ENCODE results near the gene LSM14A. TPM values are rescaled to one million over a fixed set of nuclear protein-coding genes. Genes with fewer than 3 reads are reported as not detected.

Gene LSM14A
- total and polyA plus RNA-seq, 4 donors: 12.6 to 133 (median 48.0) TPM

DNA sequence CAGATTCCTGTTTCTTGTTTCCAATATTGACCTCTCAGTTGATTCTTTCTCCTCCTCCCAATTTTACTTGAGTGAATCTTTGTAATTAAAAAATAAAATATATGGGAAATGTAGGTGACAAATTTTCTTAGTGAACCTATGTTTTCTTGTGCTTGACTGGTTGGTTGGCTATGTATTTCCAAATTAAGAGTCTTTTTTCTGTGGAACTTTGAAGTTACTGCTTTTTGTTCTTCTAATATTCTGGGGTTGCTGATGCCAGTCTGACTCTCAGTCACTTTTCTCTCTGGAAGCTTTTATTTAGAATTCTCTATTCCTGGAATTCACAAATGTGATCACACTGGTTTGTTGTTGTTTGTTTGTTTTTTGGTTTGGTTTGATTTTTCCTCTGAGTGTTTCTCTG, 9.8 kb downstream of the LSM14A start:
- H3K9me3 ChIP-seq (ENCODE audit: control insufficient read depth in 4 of 4, low read length in 3 of 4): no peaks in the 10 kb centered on the region
- no peak overlapping the region for H3K27ac ChIP-seq (ENCODE audit: low read depth in 1 of 2, low read length in 2 of 2)
- H3K27me3 ChIP-seq (ENCODE audit: control insufficient read depth in 4 of 4, insufficient read depth in 4 of 4, low read length in 3 of 4): no peaks in the 10 kb centered on the region
- no peak for DNase-seq (ENCODE audit: low spot score)
- peaks cover 0 to 2% (median under 1%) of the 10 kb centered on the region in 4 donors for H3K36me3 ChIP-seq (ENCODE audit: control insufficient read depth in 4 of 4, insufficient read depth in 3 of 4, low read depth in 1 of 4, low read length in 3 of 4)
- peaks cover 12 to 37% (median 27%) of the 10 kb centered on the region in 4 donors for H3K4me1 ChIP-seq (ENCODE audit: control insufficient read depth in 4 of 4, insufficient read depth in 4 of 4, low read length in 3 of 4)
- TF ChIP-seq, protein P1, sequence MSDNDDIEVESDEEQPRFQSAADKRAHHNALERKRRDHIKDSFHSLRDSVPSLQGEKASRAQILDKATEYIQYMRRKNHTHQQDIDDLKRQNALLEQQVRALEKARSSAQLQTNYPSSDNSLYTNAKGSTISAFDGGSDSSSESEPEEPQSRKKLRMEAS (IDR thresholded peaks at IDR 0.05): no peak
- TF ChIP-seq TAF1 (conservative IDR thresholded peaks at IDR 0.05) (no peak), HNF4A (conservative IDR thresholded peaks at IDR 0.05) (no peak), YY1 (IDR thresholded peaks at IDR 0.05) (no peak), REST (IDR thresholded peaks at IDR 0.05) (no peak), RXRA (IDR thresholded peaks at IDR 0.05) (no peak), NR2F2 (IDR thresholded peaks at IDR 0.05) (no peak), HNF4G (IDR thresholded peaks at IDR 0.05) (no peak), FOXA2 (IDR thresholded peaks at IDR 0.05) (no peak), EGR1 (IDR thresholded peaks at IDR 0.05; ENCODE audit: low read depth in 2 of 2) (no peak), RAD21 (IDR thresholded peaks at IDR 0.05) (no peak), FOXA1 (IDR thresholded peaks at IDR 0.05) (no peak), JUND (IDR thresholded peaks at IDR 0.05) (no peak), GABPA (IDR thresholded peaks at IDR 0.05 in 1 of 2, conservative IDR thresholded peaks at IDR 0.05 in 1 of 2) (no peak), CTCF (IDR thresholded peaks at IDR 0.05; ENCODE audit: low read depth, low read length, missing input control) (no peak), SP1 (IDR thresholded peaks at IDR 0.05) (no peak)
- TF ChIP-seq, protein P2, sequence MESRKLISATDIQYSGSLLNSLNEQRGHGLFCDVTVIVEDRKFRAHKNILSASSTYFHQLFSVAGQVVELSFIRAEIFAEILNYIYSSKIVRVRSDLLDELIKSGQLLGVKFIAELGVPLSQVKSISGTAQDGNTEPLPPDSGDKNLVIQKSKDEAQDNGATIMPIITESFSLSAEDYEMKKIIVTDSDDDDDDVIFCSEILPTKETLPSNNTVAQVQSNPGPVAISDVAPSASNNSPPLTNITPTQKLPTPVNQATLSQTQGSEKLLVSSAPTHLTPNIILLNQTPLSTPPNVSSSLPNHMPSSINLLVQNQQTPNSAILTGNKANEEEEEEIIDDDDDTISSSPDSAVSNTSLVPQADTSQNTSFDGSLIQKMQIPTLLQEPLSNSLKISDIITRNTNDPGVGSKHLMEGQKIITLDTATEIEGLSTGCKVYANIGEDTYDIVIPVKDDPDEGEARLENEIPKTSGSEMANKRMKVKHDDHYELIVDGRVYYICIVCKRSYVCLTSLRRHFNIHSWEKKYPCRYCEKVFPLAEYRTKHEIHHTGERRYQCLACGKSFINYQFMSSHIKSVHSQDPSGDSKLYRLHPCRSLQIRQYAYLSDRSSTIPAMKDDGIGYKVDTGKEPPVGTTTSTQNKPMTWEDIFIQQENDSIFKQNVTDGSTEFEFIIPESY (IDR thresholded peaks at IDR 0.05): no peak
- TF ChIP-seq, protein P3, sequence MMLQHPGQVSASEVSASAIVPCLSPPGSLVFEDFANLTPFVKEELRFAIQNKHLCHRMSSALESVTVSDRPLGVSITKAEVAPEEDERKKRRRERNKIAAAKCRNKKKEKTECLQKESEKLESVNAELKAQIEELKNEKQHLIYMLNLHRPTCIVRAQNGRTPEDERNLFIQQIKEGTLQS (IDR thresholded peaks at IDR 0.05): no peak
- H3K4me3 ChIP-seq (ENCODE audit: low read depth in 1 of 3, low read length in 3 of 3): no peak overlapping the region
- no peak overlapping the region for H3K9ac ChIP-seq (ENCODE audit: low read depth in 1 of 2, low read length in 2 of 2)
